ENCODE results near the gene ARMC10.
"Not testable (repeated sequence)": the region's sequence is repeated elsewhere in the genome, so short reads cannot be mapped to it uniquely, and the experiment has no call there.

The ARMC10 gene

DNA sequence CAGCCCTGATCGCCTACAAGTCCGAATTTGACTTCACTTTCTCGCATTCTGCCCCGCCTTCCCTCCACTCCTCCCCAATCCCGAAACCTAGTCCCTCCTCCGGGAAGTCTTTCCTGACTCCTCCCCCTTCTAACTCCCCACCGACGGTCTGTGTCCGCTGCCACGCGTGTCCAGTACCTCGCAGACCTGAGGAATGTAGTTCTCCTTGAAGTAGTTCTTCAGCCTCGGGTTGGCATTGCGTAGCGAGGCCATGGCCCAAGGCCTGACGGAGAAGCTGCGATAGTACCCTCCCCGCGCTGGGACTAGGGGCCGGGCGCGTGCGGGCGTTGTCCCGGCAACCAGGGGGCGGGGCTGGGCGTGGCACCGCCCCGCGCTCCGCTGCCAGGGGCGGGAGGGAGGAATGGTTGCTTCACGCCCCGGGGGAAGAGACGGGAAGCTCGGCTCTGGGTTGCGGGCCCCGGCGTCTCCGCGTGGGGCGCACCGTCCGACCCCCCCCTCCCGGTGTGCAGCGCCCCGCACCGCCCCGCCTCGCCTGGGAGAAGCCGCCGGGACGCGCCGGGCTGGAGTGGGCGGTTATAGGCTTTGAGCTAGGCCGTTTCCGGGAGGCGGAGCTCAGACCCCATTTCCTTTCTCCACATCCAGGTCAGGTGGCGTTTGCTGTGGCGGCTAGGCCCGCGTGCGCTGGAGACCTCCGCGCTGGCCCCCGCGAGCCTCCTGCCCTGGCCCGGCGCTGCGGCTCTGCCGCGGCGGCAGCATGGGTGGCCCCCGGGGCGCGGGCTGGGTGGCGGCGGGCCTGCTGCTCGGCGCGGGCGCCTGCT, at the start of gene ARMC10, which contains the start of gene FBXL13:
Gene ARMC10, plus strand, starts transcription at position 622 of the 818 bp plus-strand sequence. Its CDS starts 133 bp downstream, at position 755.
Gene FBXL13, minus strand, starts transcription at position 278 of the 818 bp plus-strand sequence.
- peak within 1 kb of the TSS; percentile 66; the same call in 1 of the 2 replicates for H3K27ac ChIP-seq (ENCODE audit: low read depth, low read length)
- no peaks in the 10 kb centered on the region for H3K4me1 ChIP-seq (ENCODE audit: control insufficient read depth, insufficient read depth, low read length)
- H3K9ac ChIP-seq (ENCODE audit: low read length) = peak within 1 kb of the TSS; percentile 55
- no peaks in the 10 kb centered on the region for H3K27me3 ChIP-seq (ENCODE audit: control insufficient read depth, insufficient read depth, low read length)
- H3K9me3 ChIP-seq (ENCODE audit: control insufficient read depth, insufficient read depth, low read depth, low read length) = no peaks in the 10 kb centered on the region
- H3K4me3 ChIP-seq (ENCODE audit: low read depth, low read length) = peak within 1 kb of the TSS; percentile 90
- H3K36me3 ChIP-seq (ENCODE audit: control insufficient read depth, insufficient read depth, low read length) = no peaks in the 10 kb centered on the region

DNA sequence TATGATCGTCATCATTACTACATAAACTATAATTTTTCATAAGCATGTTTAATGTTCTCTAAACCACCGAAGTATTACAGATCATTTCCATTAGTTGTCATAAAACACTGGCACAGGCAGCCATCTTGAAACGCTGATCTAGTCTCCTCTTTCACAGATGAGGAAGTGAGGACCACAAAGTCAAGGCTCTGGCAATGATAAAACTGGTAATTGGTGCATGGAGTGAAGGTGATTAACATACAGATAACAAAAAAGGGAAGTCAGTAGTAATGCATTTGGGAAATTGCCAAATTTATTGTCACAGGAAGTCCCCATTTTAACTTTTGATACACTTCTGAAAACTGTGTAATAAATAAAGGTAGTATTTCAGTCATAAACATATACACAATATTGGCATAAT, 49.6 kb upstream of the ARMC10 start:
- 0 out of 2 replicates have a peak, but pooled peaks cover 5% of the 10 kb centered on the region for H3K9me3 ChIP-seq (ENCODE audit: control insufficient read depth, insufficient read depth, low read depth, low read length)
- no peaks in the 10 kb centered on the region for H3K36me3 ChIP-seq (ENCODE audit: control insufficient read depth, insufficient read depth, low read length)
- no peaks in the 10 kb centered on the region for H3K27me3 ChIP-seq (ENCODE audit: control insufficient read depth, insufficient read depth, low read length)
- no peak overlapping the region for H3K27ac ChIP-seq (ENCODE audit: low read depth, low read length)
- H3K4me3 ChIP-seq (ENCODE audit: low read depth, low read length) = no peak overlapping the region
- no peak overlapping the region for H3K9ac ChIP-seq (ENCODE audit: low read length)
- no peaks in the 10 kb centered on the region for H3K4me1 ChIP-seq (ENCODE audit: control insufficient read depth, insufficient read depth, low read length)

DNA sequence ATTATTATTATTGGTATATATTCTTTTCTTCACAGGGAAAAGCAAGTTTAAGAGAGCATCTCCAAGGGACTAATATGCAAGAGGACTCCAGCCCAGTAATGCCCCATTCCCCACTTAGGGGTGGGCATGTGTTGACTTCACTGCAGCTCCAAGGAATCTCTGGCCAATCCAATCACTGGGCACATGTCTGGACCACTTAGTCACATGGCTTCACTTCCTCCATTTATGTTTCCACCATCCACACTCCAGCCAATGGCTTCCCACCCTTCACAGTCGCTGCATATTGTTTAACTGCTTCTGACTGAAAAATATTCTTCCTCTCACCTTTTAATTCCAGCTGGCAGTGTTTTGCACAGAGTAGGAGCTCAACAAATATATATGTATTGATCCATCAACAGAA, 43.9 kb upstream of the ARMC10 start:
- Histone ChIP-seq H3K9me3 (ENCODE audit: control insufficient read depth, insufficient read depth, low read depth, low read length) (peaks cover 9% of the 10 kb centered on the region; the same call in 1 of the 2 replicates), H3K9ac (ENCODE audit: low read length) (no peak overlapping the region), H3K36me3 (ENCODE audit: control insufficient read depth, insufficient read depth, low read length) (no peaks in the 10 kb centered on the region), H3K27ac (ENCODE audit: low read depth, low read length) (no peak overlapping the region), H3K27me3 (ENCODE audit: control insufficient read depth, insufficient read depth, low read length) (no peaks in the 10 kb centered on the region), H3K4me1 (ENCODE audit: control insufficient read depth, insufficient read depth, low read length) (no peaks in the 10 kb centered on the region), H3K4me3 (ENCODE audit: low read depth, low read length) (no peak overlapping the region)

DNA sequence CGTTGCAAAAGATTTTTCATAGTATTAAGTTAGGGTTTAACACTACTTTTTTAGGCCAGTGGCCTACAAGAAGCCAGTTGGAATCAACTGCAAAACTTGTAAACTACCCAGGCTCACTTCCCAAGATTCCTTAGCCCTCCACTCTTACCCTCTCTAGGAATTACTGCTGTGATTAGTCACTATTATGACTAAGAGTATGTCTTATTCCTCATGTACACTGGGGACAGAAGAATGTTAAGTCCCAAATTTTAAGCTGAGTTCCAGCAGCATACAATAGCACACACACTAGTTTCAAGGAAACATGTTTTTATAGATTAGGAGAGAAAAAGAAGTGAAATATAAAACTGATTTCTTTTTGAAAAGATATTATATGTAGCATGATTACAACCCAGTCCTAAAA, 43.2 kb upstream of the ARMC10 start:
- Histone ChIP-seq H3K4me3 (ENCODE audit: low read depth, low read length) (no peak overlapping the region), H3K9ac (ENCODE audit: low read length) (no peak overlapping the region), H3K9me3 (ENCODE audit: control insufficient read depth, insufficient read depth, low read depth, low read length) (peaks cover 9% of the 10 kb centered on the region; the same call in 1 of the 2 replicates), H3K27ac (ENCODE audit: low read depth, low read length) (no peak overlapping the region), H3K4me1 (ENCODE audit: control insufficient read depth, insufficient read depth, low read length) (no peaks in the 10 kb centered on the region), H3K36me3 (ENCODE audit: control insufficient read depth, insufficient read depth, low read length) (no peaks in the 10 kb centered on the region), H3K27me3 (ENCODE audit: control insufficient read depth, insufficient read depth, low read length) (no peaks in the 10 kb centered on the region)

DNA sequence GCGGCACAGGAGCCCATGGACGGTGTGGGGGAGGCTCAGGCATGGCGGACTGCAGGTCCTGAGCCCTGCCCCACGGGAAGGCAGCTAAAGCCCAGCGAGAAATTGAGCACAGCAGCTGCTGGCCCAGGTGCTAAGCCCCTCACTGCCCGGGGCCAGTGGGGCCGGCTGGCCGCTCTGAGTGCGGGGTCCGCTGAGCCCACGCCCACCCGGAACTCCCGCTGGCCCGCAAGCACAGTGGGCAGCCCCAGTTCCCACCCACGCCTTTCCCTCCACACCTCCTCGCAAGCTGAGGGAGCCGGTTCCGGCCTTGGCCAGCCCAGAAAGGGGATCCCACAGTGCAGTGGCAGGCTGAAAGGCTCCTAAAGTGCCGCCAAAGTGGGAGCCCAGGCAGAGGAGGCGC, 40.6 kb upstream of the ARMC10 start:
- H3K4me3 ChIP-seq (ENCODE audit: low read depth, low read length); H3K27me3 ChIP-seq (ENCODE audit: control insufficient read depth, insufficient read depth, low read length); H3K9me3 ChIP-seq (ENCODE audit: control insufficient read depth, insufficient read depth, low read depth, low read length); H3K27ac ChIP-seq (ENCODE audit: low read depth, low read length); H3K36me3 ChIP-seq (ENCODE audit: control insufficient read depth, insufficient read depth, low read length); H3K9ac ChIP-seq (ENCODE audit: low read length): not testable (repeated sequence)
- peaks cover 11% of the 10 kb centered on the region for H3K4me1 ChIP-seq (ENCODE audit: control insufficient read depth, insufficient read depth, low read length)

DNA sequence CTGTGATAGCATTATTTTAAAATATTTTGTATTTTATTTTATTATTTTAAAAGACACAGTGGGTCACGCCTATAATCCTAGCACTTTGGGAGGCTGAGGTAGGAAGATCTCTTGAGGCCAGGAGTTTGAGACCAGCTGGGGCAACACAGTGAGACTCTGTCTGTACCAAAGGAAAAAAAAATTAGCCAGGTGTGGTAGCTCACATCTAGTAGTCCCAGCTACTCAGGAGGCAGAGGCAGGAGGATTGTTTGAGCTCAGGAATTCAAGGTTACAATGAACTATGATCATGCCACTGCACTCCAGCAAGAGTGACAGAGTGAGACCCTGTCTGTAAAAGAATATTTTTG, 37.5 kb upstream of the ARMC10 start:
- H3K9me3 ChIP-seq (ENCODE audit: control insufficient read depth, insufficient read depth, low read depth, low read length) = peaks cover 9% of the 10 kb centered on the region; the same call in 1 of the 2 replicates
- peaks cover 11% of the 10 kb centered on the region for H3K4me1 ChIP-seq (ENCODE audit: control insufficient read depth, insufficient read depth, low read length)
- no peaks in the 10 kb centered on the region for H3K36me3 ChIP-seq (ENCODE audit: control insufficient read depth, insufficient read depth, low read length)
- H3K27me3 ChIP-seq (ENCODE audit: control insufficient read depth, insufficient read depth, low read length) = no peaks in the 10 kb centered on the region
- H3K27ac ChIP-seq (ENCODE audit: low read depth, low read length) = no peak overlapping the region
- H3K9ac ChIP-seq (ENCODE audit: low read length) = no peak overlapping the region
- no peak overlapping the region for H3K4me3 ChIP-seq (ENCODE audit: low read depth, low read length)

DNA sequence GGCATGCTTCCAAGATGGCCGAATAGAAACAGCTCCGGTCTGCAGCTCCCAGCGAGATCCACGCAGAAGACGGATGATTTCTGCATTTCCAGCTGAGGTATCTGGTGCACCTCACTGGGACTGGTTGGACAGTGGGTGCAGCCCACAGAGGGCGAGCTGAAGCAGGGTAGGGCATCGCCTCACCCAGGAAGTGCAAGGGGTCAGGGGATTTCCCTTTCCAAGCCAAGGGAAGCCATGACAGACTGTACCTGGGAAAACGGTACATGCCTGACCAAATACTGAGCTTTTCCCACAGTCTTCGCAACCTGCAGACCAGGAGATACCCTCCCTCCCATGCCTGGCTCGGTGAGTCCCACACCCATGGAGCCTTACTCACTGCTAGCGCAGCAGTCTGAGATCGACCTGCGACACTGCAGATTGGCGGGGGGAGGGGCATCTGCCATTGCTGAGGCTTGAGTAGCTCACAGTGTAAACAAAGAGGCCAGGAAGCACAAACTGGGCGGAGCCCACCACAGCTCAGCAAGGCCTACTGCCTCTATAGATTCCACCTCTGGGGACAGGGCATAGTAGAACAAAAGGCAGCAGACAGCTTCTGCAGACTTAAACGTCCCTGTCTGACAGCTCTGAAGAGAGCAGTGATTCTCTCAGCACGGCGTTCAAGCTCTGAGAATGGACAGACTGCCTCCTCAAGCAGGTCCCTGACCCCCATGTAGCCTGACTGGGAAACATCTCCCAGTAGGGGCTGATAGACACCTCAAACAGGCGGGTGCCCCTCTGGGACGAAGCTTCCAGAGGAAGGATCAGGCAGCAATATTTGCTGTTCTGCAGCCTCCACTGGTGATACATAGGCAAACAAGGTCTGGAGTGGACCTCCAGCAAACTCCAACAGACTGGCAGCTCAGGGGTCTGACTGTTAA, 36.9 kb upstream of the ARMC10 start:
- H3K27ac ChIP-seq (ENCODE audit: low read depth, low read length); H3K27me3 ChIP-seq (ENCODE audit: control insufficient read depth, insufficient read depth, low read length); H3K9me3 ChIP-seq (ENCODE audit: control insufficient read depth, insufficient read depth, low read depth, low read length); H3K36me3 ChIP-seq (ENCODE audit: control insufficient read depth, insufficient read depth, low read length): not testable (repeated sequence)
- peak overlapping the region; percentile 43; the same call in 1 of the 2 replicates for H3K4me3 ChIP-seq (ENCODE audit: low read depth, low read length)
- H3K4me1 ChIP-seq (ENCODE audit: control insufficient read depth, insufficient read depth, low read length) = peaks cover 11% of the 10 kb centered on the region
- H3K9ac ChIP-seq (ENCODE audit: low read length) = peak overlapping the region; percentile 35

DNA sequence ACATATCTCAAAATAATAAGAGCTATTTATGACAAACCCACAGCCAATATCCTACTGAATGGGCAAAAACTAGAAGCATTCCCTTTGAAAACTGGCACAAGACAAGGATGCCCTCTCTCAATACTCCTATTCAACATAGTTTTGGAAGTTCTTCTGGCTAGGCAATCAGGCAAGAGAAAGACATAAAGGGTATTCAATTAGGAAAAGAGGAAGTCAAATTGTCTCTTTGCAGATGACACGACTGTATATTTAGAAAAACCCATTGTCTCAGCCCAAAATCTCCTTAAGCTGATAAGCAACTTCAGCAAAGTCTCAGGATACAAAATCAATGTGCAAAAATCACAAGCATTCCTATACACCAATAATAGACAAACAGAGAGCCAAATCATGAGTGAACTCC, 33.1 kb upstream of the ARMC10 start:
- not testable (repeated sequence) for H3K9ac ChIP-seq (ENCODE audit: low read length); H3K36me3 ChIP-seq (ENCODE audit: control insufficient read depth, insufficient read depth, low read length); H3K4me3 ChIP-seq (ENCODE audit: low read depth, low read length); H3K27me3 ChIP-seq (ENCODE audit: control insufficient read depth, insufficient read depth, low read length); H3K27ac ChIP-seq (ENCODE audit: low read depth, low read length)
- Histone ChIP-seq H3K4me1 (ENCODE audit: control insufficient read depth, insufficient read depth, low read length) (peaks cover 11% of the 10 kb centered on the region), H3K9me3 (ENCODE audit: control insufficient read depth, insufficient read depth, low read depth, low read length) (peaks cover 18% of the 10 kb centered on the region)

DNA sequence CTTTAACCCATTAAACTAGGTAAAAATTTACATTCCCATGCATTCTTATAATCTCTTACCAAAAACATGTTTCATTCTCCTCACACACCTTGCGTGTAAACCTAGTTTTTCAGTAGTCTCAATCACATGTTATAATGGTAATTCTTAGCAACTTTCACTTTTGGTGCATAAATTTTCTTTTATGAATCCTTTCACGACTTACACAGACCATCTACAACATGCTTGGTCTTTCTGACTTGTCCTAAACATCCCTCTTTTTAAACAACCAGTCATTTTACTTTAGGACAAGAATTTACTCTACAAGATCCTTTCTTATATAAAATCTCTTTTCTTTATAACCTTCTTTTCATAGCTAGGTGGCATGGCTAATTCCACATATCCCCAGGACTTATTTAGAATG, 26.1 kb upstream of the ARMC10 start:
- no peak overlapping the region for H3K9ac ChIP-seq (ENCODE audit: low read length)
- no peaks in the 10 kb centered on the region for H3K4me1 ChIP-seq (ENCODE audit: control insufficient read depth, insufficient read depth, low read length)
- peaks cover 60% of the 10 kb centered on the region for H3K9me3 ChIP-seq (ENCODE audit: control insufficient read depth, insufficient read depth, low read depth, low read length)
- H3K27me3 ChIP-seq (ENCODE audit: control insufficient read depth, insufficient read depth, low read length) = no peaks in the 10 kb centered on the region
- H3K27ac ChIP-seq (ENCODE audit: low read depth, low read length) = no peak overlapping the region
- peaks cover 3% of the 10 kb centered on the region; the same call in 1 of the 2 replicates for H3K36me3 ChIP-seq (ENCODE audit: control insufficient read depth, insufficient read depth, low read length)
- no peak overlapping the region for H3K4me3 ChIP-seq (ENCODE audit: low read depth, low read length)

DNA sequence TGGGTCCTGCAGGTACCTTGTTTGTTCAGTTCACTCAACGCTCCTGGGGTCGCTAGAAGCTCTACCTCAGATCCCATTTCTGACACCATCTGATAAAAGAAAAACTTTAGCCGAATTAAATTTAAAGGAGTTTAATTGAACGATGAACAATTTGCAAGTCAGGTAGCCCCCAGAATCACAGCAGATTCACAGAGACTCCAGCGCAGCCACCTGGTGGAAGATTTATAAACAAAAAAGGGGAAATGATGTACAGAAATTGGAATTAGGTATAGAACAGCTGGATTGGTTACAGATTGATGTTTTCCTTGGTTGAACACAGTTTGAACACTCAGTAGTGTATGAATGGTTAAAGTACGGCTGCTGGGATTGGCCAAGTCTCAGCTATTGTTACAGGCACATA, 23.4 kb upstream of the ARMC10 start:
- Histone ChIP-seq H3K36me3 (ENCODE audit: control insufficient read depth, insufficient read depth, low read length) (peaks cover 3% of the 10 kb centered on the region; the same call in 1 of the 2 replicates), H3K9ac (ENCODE audit: low read length) (no peak overlapping the region), H3K27ac (ENCODE audit: low read depth, low read length) (no peak overlapping the region), H3K4me1 (ENCODE audit: control insufficient read depth, insufficient read depth, low read length) (no peaks in the 10 kb centered on the region), H3K4me3 (ENCODE audit: low read depth, low read length) (no peak overlapping the region), H3K9me3 (ENCODE audit: control insufficient read depth, insufficient read depth, low read depth, low read length) (peaks cover 48% of the 10 kb centered on the region), H3K27me3 (ENCODE audit: control insufficient read depth, insufficient read depth, low read length) (no peaks in the 10 kb centered on the region)

DNA sequence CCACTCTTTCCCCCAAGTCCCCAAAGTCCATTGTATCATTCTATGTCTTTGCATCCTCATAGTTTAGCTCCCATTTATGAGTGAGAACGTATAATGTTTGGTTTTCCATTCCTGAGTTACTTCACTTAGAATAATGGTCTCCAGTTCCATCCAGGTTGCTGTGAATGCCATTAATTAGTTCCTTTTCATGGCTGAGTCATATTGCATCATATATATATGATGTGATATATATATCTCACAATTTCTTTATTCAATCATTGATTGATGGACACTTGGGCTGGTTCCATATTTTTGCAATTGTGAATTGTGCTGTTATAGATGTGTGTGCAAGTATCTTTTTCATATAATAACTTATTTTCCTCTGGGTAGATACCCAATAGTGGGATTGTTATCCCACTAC, 18.9 kb upstream of the ARMC10 start:
- not testable (repeated sequence) for H3K9ac ChIP-seq (ENCODE audit: low read length); H3K9me3 ChIP-seq (ENCODE audit: control insufficient read depth, insufficient read depth, low read depth, low read length); H3K4me3 ChIP-seq (ENCODE audit: low read depth, low read length); H3K27me3 ChIP-seq (ENCODE audit: control insufficient read depth, insufficient read depth, low read length); H3K36me3 ChIP-seq (ENCODE audit: control insufficient read depth, insufficient read depth, low read length); H3K27ac ChIP-seq (ENCODE audit: low read depth, low read length); H3K4me1 ChIP-seq (ENCODE audit: control insufficient read depth, insufficient read depth, low read length)
